ENCODE results near the gene ZNF891. TPM values are rescaled to one million over a fixed set of nuclear protein-coding genes. Genes with fewer than 3 reads are reported as not detected.

Gene ZNF891
- total RNA-seq, 3 donors from 2014 or later (not counting 1 experiment from before 2014, with no cell fraction given), result 1.9 to 3.1 (median 2.3) TPM

GRCh38 chr12:133165776-133166175, 35.7 kb upstream of the ZNF891 start:
- ATAC-seq, result no peak
- H3K9me3 Mint-ChIP-seq, result peaks cover 14 to 15% of the 10 kb centered on the region in 2 donors
- H3K27me3 Mint-ChIP-seq (ENCODE audit: low read depth in 2 of 2), result no peaks in the 10 kb centered on the region

GRCh38 chr12:133156125-133156690, 26.1 kb upstream of the ZNF891 start:
- Histone ChIP-seq H3K9me3 (ENCODE audit: control insufficient read depth, insufficient read depth, low read length) (peaks cover 49% of the 10 kb centered on the region), H3K27ac (ENCODE audit: low read length) (no peak overlapping the region), H3K4me1 (ENCODE audit: control insufficient read depth, insufficient read depth, low read length) (no peaks in the 10 kb centered on the region), H3K4me3 (ENCODE audit: low read length) (no peak overlapping the region), H3K36me3 (ENCODE audit: control insufficient read depth, insufficient read depth, low read length) (peaks cover 39% of the 10 kb centered on the region), H3K27me3 (ENCODE audit: control insufficient read depth, insufficient read depth, low read length) (no peaks in the 10 kb centered on the region)
- DNase-seq, result no peak
- no peak for TF ChIP-seq CTCF (IDR thresholded peaks at IDR 0.05)
- WGBS (ENCODE audit: insufficient coverage), result no CpG with 5 or more reads among the region's 2 CpGs
- Mint-ChIP-seq H3K27ac (no peak overlapping the region), H3K4me1 (no peaks in the 10 kb centered on the region), H3K36me3 (peaks cover 89% of the 10 kb centered on the region), H3K9me3 (peaks cover 12 to 52% of the 10 kb centered on the region in 2 donors), H3K4me3 (no peak overlapping the region), H3K27me3 (ENCODE audit: low read depth in 2 of 2) (no peaks in the 10 kb centered on the region)
- no peak for ATAC-seq
- intact Hi-C loops (cut with micrococcal nuclease), result no loop called here

More at GRCh38 chr12:133165776-133166175, 35.7 kb upstream of the ZNF891 start:
- no peak for TF ChIP-seq CTCF (IDR thresholded peaks at IDR 0.05)
- no peak overlapping the region for H3K4me3 Mint-ChIP-seq
- WGBS (ENCODE audit: insufficient coverage), result 96% methylated on average over 3 of the region's 3 CpGs
- H3K27ac ChIP-seq (ENCODE audit: low read length), result no peak overlapping the region
- peaks cover 15% of the 10 kb centered on the region for H3K36me3 Mint-ChIP-seq
- no peak for DNase-seq
- H3K27me3 ChIP-seq (ENCODE audit: control insufficient read depth, insufficient read depth, low read length), result no peaks in the 10 kb centered on the region
- no peaks in the 10 kb centered on the region for H3K4me1 ChIP-seq (ENCODE audit: control insufficient read depth, insufficient read depth, low read length)
- H3K27ac Mint-ChIP-seq, result no peak overlapping the region
- intact Hi-C loops (cut with micrococcal nuclease), result no loop called here
- H3K36me3 ChIP-seq (ENCODE audit: control insufficient read depth, insufficient read depth, low read length), result no peaks in the 10 kb centered on the region
- H3K9me3 ChIP-seq (ENCODE audit: control insufficient read depth, insufficient read depth, low read length), result peaks cover 17% of the 10 kb centered on the region
- H3K4me3 ChIP-seq (ENCODE audit: low read length), result no peak overlapping the region
- no peaks in the 10 kb centered on the region for H3K4me1 Mint-ChIP-seq

GRCh38 chr12:133145981-133146380, 15.9 kb upstream of the ZNF891 start:
- H3K27me3 ChIP-seq (ENCODE audit: control insufficient read depth, insufficient read depth, low read length), result no peaks in the 10 kb centered on the region
- intact Hi-C loops (cut with micrococcal nuclease), result no loop called here
- no peak overlapping the region for H3K27ac ChIP-seq (ENCODE audit: low read length)
- Mint-ChIP-seq H3K4me3 (no peak overlapping the region), H3K27ac (no peak overlapping the region), H3K27me3 (ENCODE audit: low read depth in 2 of 2) (no peaks in the 10 kb centered on the region), H3K4me1 (no peaks in the 10 kb centered on the region), H3K36me3 (peaks cover 76% of the 10 kb centered on the region), H3K9me3 (peaks cover 14 to 41% of the 10 kb centered on the region in 2 donors)
- no peaks in the 10 kb centered on the region for H3K4me1 ChIP-seq (ENCODE audit: control insufficient read depth, insufficient read depth, low read length)
- ATAC-seq, result no peak
- H3K36me3 ChIP-seq (ENCODE audit: control insufficient read depth, insufficient read depth, low read length), result peaks cover 23% of the 10 kb centered on the region
- WGBS (ENCODE audit: insufficient coverage), result 94% methylated on average over 2 of the region's 2 CpGs
- H3K9me3 ChIP-seq (ENCODE audit: control insufficient read depth, insufficient read depth, low read length), result peaks cover 57% of the 10 kb centered on the region
- TF ChIP-seq CTCF (IDR thresholded peaks at IDR 0.05), result no peak
- H3K4me3 ChIP-seq (ENCODE audit: low read length), result no peak overlapping the region
- DNase-seq, result no peak

GRCh38 chr12:133135747-133136146, 5.7 kb upstream of the ZNF891 start:
- no peak for TF ChIP-seq CTCF (IDR thresholded peaks at IDR 0.05)
- Mint-ChIP-seq H3K9me3 (peaks cover 29 to 39% of the 10 kb centered on the region in 2 donors), H3K27me3 (ENCODE audit: low read depth in 2 of 2) (no peaks in the 10 kb centered on the region), H3K4me3 (no peak overlapping the region), H3K36me3 (peaks cover 71% of the 10 kb centered on the region), H3K27ac (no peak overlapping the region), H3K4me1 (peaks cover 10 to 15% of the 10 kb centered on the region in 2 donors)
- peaks cover 12% of the 10 kb centered on the region for H3K36me3 ChIP-seq (ENCODE audit: control insufficient read depth, insufficient read depth, low read length)
- no peaks in the 10 kb centered on the region for H3K27me3 ChIP-seq (ENCODE audit: control insufficient read depth, insufficient read depth, low read length)
- intact Hi-C loops (cut with micrococcal nuclease), result no loop called here
- no peak overlapping the region for H3K27ac ChIP-seq (ENCODE audit: low read length)
- ATAC-seq, result no peak
- peaks cover 2% of the 10 kb centered on the region for H3K4me1 ChIP-seq (ENCODE audit: control insufficient read depth, insufficient read depth, low read length)
- H3K4me3 ChIP-seq (ENCODE audit: low read length), result no peak overlapping the region
- DNase-seq, result no peak
- 92% methylated on average over 2 of the region's 2 CpGs for WGBS (ENCODE audit: insufficient coverage)
- H3K9me3 ChIP-seq (ENCODE audit: control insufficient read depth, insufficient read depth, low read length), result peaks cover 49% of the 10 kb centered on the region
